Measurements from ENCODE around the gene CNRIP1. TPM values are rescaled to one million over a fixed set of nuclear protein-coding genes. Genes with fewer than 3 reads are reported as not detected.

CNRIP1 gene
- total and polyA plus RNA-seq, 2 of the 4 experiments (the other 2 are of a cell fraction) = 23.3 to 32.7 TPM

DNA sequence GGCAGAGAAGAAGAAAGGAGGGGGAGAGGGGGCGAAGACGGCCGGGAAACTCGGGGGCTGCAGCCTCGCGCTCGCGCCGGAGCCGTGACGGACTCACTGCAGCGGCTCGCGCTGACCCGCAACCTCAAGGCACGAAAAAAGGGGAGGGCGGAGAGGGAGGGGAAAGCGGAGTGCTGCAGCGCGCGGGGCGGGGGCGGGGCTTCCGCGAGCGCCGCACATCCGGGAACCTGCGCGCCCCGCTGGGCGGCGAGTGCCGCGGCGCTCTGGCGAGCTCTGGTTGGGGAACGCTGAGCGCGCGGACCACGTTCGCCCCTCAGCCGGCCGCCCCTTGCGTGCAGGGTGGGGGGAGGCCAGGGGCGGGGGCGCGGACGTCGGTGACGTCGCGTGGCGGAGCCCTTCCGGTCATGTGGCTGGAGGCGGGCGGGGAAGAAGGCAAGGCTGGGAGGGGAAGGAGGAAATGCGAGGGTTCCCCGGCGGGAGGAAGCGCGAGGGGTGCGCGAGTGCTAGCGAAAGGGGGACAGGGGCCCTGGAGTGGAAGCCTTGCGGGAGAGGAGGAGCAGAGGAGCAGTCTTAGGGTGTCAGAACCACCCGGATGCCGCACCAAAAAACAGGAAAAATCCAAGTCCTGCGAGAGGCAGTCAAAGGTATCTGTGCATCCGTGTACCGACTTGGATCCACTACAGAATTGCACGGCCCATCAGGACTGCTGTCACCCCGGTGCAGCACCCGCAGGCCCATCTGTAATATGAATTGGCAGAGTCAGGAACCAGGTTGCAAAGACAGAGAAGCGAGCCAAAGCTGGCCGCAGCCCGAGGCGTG is 67.1 kb downstream of the CNRIP1 start, which contains the start of gene PPP3R1:
Gene PPP3R1, minus strand, starts transcription at position 133 of the 819 bp plus-strand sequence. CDS start 405 bp downstream, outside the sequence.
- peak within 1 kb of the TSS; percentile 66 for H2BK15ac ChIP-seq (ENCODE audit: low read depth, low read length)
- TF ChIP-seq SMC3 (IDR thresholded peaks at IDR 0.05; ENCODE audit: low read depth, low read length) (no peak), RCOR1 (IDR thresholded peaks at IDR 0.05; ENCODE audit: insufficient replicate concordance, low read length) (no peak), MAZ (IDR thresholded peaks at IDR 0.05; ENCODE audit: borderline replicate concordance, low read depth, low read length) (peak; percentile 96), POLR2A (IDR thresholded peaks at IDR 0.05; ENCODE audit: low read depth, low read length) (peak; percentile 91), RAD21 (IDR thresholded peaks at IDR 0.05; ENCODE audit: low read length) (no peak; the same call in 1 of the 2 replicates), BHLHE40 (IDR thresholded peaks at IDR 0.05; ENCODE audit: low read depth, low read length) (peak; percentile 33; the same call in 1 of the 2 replicates)
- TF ChIP-seq, protein P1, sequence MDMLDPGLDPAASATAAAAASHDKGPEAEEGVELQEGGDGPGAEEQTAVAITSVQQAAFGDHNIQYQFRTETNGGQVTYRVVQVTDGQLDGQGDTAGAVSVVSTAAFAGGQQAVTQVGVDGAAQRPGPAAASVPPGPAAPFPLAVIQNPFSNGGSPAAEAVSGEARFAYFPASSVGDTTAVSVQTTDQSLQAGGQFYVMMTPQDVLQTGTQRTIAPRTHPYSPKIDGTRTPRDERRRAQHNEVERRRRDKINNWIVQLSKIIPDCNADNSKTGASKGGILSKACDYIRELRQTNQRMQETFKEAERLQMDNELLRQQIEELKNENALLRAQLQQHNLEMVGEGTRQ (IDR thresholded peaks at IDR 0.05; ENCODE audit: low read depth, low read length) = peak; percentile 90
- ATAC-seq (ENCODE audit: low read depth) (peak; percentile 90), DNase-seq (peak; percentile 96)
- peaks cover 37% of the 10 kb centered on the region for H4K20me1 ChIP-seq (ENCODE audit: insufficient read depth, low read length)
- H3K9me3 ChIP-seq (ENCODE audit: control insufficient read depth, insufficient read depth, low read length) = no peaks in the 10 kb centered on the region
- peak within 1 kb of the TSS; percentile 94 for H2BK5ac ChIP-seq (ENCODE audit: low read depth, low read length, poor library complexity, severe bottlenecking)
- peak within 1 kb of the TSS; percentile 96 for H3K27ac ChIP-seq (ENCODE audit: insufficient read depth, low read length)
- peak within 1 kb of the TSS; percentile 75 for H4K5ac ChIP-seq (ENCODE audit: low read depth, low read length)
- peaks cover 8 to 49% of the 10 kb centered on the region in 2 experiments; a peak in 3 of 4 replicates for H3K79me1 ChIP-seq (ENCODE audit: low read depth in 1 of 2, low read length in 2 of 2)
- peaks cover 17% of the 10 kb centered on the region for H3K9me1 ChIP-seq (ENCODE audit: insufficient read depth, low read length)
- H2BK120ac ChIP-seq (ENCODE audit: low read depth, low read length) = peak within 1 kb of the TSS; percentile 71
- H3K56ac ChIP-seq (ENCODE audit: extremely low read depth, insufficient read depth, low read length) = peak within 1 kb of the TSS; percentile 98
- peak within 1 kb of the TSS; percentile 94 for H3K9ac ChIP-seq (ENCODE audit: low read depth, low read length)
- peak within 1 kb of the TSS; percentile 7; the same call in 1 of the 2 replicates for H2BK20ac ChIP-seq (ENCODE audit: low read depth, low read length)
- peak within 1 kb of the TSS; percentile 84 to 99 for H4K8ac ChIP-seq (ENCODE audit: low read depth in 2 of 2, low read length in 2 of 2)
- H3K4me1 ChIP-seq (ENCODE audit: control insufficient read depth, insufficient read depth, low read length) = peaks cover 16% of the 10 kb centered on the region
- H3K36me3 ChIP-seq (ENCODE audit: control insufficient read depth, insufficient read depth, low read length) = no peaks in the 10 kb centered on the region
- H2AFZ ChIP-seq (replicated peaks; ENCODE audit: low read length, poor library complexity) = peak within 1 kb of the TSS; percentile 95
- CTCF ChIA-PET = interaction anchor here (0.6 to 1.6 kb wide), 2 partner anchors 30 to 211 kb away, joined by 3 to 4 read pairs; no protein-coding TSS in a partner anchor
- H3K23ac ChIP-seq (ENCODE audit: low read depth, low read length) = peak within 1 kb of the TSS; percentile 99
- peak within 1 kb of the TSS; percentile 98 for H3K4me3 ChIP-seq (ENCODE audit: insufficient read depth, low read depth, low read length)
- H4K91ac ChIP-seq (ENCODE audit: insufficient read depth, low read depth, low read length) = peak within 1 kb of the TSS; percentile 95
- peak within 1 kb of the TSS; percentile 98 for H3K4ac ChIP-seq (ENCODE audit: low read depth, low read length)
- no peaks in the 10 kb centered on the region for H3K27me3 ChIP-seq (ENCODE audit: control insufficient read depth, insufficient read depth, low read length)
- intact Hi-C loops (cut with micrococcal nuclease) (loop anchor here (1.0 to 5.0 kb wide), 2 partner anchors 95 to 190 kb away; partner anchors contain the start of gene PNO1), dilution Hi-C loops (cut with HindIII; ENCODE audit: low sequenced_read_pairs, unreplicated experiment) (no loop called here), in situ Hi-C loops (cut with MboI; ENCODE audit: low sequenced_read_pairs) (no loop called here)
- H2AK9ac ChIP-seq (replicated peaks; ENCODE audit: low read depth, low read length, poor library complexity) = peak within 1 kb of the TSS; percentile 99
- H2AK5ac ChIP-seq (ENCODE audit: low read depth, low read length) = peak within 1 kb of the TSS; percentile 76
- WGBS, 2 experiments (ENCODE audit: extremely low coverage in 2 of 2, insufficient read length in 1 of 2) = 1% methylated on average over 27 of the region's 79 CpGs; no CpG with 5 or more reads in 1 of the 2 experiments
- H3K14ac ChIP-seq (replicated peaks; ENCODE audit: low read depth, low read length) = peak within 1 kb of the TSS; percentile 97
- peak within 1 kb of the TSS; percentile 94 for H3K4me2 ChIP-seq (ENCODE audit: low read depth, low read length)
- POLR2A ChIA-PET (ENCODE audit: unreplicated experiment) = interaction anchor here (0.5 to 1.0 kb wide), 5 partner anchors 18 to 131 kb away, joined by 3 to 6 read pairs (median 4); partner anchors contain the start of gene CNRIP1
- peak within 1 kb of the TSS; percentile 74 for H3K18ac ChIP-seq (ENCODE audit: low read depth, low read length)
- BruUV-seq (replicated peaks) = no TSS peak
